BE2C (cell line): Measurements from ENCODE around the gene MRPL48.
A peak's percentile ranks its signal among the peaks of the same experiment; 100 is the strongest.

Source experiments
- DNase-seq: peaks from one replicate; pipeline ENCODE4 v3.0.0-alpha.2; 2020
- H3K27me3 ChIP-seq: fragments of 250-450 bp; sonication (Bioruptor Pico); 2 replicates; pipeline ENCODE4 v1.5.1; 2020; ENCODE audit warnings: mild to moderate bottlenecking
- H3K36me3 ChIP-seq: fragments of 250-450 bp; sonication (Bioruptor Pico); 2 replicates; pipeline ENCODE4 v1.5.1; 2020; ENCODE audit warnings: mild to moderate bottlenecking
- H3K4me1 ChIP-seq: fragments of 250-450 bp; sonication (Bioruptor Pico); 2 replicates; pipeline ENCODE4 v1.5.1; 2020
- H3K4me3 ChIP-seq: 2 replicates; pipeline ENCODE4 v1.5.1; 2011; ENCODE audit warnings: low read depth, low read length
- H3K9me3 ChIP-seq: fragments of 250-450 bp; sonication (Bioruptor Pico); 2 replicates; pipeline ENCODE4 v1.5.1; 2020
- TF ChIP-seq, protein P1 (sequence below): IDR thresholded peaks from 2 replicates; pipeline ENCODE4 v1.5.1; 2012; ENCODE audit warnings: mild to moderate bottlenecking, low read depth, low read length

Gene MRPL48

DNA sequence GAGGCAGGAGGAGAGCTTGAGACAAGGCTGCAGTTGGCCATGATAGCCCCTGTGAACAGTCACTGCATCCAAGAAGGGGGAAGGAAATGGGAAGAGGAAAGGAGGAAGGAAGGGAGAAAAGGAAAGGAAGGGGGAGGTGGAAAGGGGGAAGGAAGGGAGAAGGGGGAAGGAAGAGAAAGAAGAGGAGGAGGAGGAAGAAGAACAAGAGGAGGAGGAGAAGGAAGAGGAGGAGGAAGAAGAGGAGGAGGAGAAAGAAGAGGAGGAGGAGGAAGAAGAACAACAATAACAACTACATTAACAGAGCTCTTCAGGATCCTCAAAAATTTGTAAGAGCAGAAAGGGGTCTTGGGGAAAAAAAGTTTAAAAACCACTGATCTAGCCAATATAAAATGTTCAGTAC, 32.0 kb upstream of the MRPL48 start:
- H3K4me3 ChIP-seq, result no peak overlapping the region
- TF ChIP-seq, protein P1, sequence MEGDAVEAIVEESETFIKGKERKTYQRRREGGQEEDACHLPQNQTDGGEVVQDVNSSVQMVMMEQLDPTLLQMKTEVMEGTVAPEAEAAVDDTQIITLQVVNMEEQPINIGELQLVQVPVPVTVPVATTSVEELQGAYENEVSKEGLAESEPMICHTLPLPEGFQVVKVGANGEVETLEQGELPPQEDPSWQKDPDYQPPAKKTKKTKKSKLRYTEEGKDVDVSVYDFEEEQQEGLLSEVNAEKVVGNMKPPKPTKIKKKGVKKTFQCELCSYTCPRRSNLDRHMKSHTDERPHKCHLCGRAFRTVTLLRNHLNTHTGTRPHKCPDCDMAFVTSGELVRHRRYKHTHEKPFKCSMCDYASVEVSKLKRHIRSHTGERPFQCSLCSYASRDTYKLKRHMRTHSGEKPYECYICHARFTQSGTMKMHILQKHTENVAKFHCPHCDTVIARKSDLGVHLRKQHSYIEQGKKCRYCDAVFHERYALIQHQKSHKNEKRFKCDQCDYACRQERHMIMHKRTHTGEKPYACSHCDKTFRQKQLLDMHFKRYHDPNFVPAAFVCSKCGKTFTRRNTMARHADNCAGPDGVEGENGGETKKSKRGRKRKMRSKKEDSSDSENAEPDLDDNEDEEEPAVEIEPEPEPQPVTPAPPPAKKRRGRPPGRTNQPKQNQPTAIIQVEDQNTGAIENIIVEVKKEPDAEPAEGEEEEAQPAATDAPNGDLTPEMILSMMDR, result no peak
- no peak for DNase-seq
- H3K27me3 ChIP-seq, result no peaks in the 10 kb centered on the region
- H3K9me3 ChIP-seq, result no peaks in the 10 kb centered on the region
- peaks cover 2% of the 10 kb centered on the region; the same call in 1 of the 2 replicates for H3K36me3 ChIP-seq
- no peaks in the 10 kb centered on the region for H3K4me1 ChIP-seq

DNA sequence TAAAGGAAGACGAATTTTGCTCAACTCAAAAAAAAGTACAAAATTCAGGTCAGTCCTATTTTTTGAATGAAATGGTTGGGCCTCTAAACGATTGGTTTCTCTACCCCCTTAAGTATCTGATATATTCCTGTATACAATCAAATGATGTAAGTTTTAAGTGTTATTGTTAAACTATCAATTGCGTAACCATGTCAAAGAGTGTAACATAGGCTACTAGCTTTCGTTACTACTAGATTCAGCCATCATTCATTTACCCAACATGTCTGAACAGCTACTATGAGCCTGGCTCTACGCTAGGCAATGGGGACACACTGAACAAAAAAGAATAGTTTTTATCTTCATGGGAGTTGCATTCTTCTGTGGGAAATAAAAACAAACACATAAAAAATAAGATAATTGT, 30.1 kb upstream of the MRPL48 start:
- TF ChIP-seq, protein P1, result no peak
- H3K4me1 ChIP-seq, result no peaks in the 10 kb centered on the region
- H3K4me3 ChIP-seq, result no peak overlapping the region
- peaks cover 2% of the 10 kb centered on the region; the same call in 1 of the 2 replicates for H3K36me3 ChIP-seq
- no peaks in the 10 kb centered on the region for H3K9me3 ChIP-seq
- DNase-seq, result no peak
- H3K27me3 ChIP-seq, result no peaks in the 10 kb centered on the region

DNA sequence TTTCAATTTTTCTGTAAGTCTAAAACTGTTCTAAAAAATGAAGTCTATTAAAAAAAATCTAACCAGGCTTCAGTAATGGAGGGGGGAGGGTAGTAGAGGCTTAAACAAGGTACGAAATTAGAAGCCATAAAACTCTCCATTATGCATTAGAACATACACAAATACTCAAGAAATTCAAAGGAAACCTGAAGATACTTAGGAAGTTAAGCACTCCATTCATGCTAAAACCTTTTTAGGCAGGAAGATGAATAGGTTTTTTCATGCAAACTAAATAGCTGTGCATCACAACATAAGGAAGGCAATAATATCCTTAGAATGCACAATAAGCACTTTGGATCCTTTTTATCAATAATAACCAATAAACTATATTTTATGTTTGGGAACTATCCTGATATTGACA, 29.2 kb upstream of the MRPL48 start:
- peak overlapping the region; percentile 96 for H3K4me3 ChIP-seq
- H3K27me3 ChIP-seq, result no peaks in the 10 kb centered on the region
- H3K9me3 ChIP-seq, result no peaks in the 10 kb centered on the region
- H3K4me1 ChIP-seq, result no peaks in the 10 kb centered on the region
- no peak for DNase-seq
- TF ChIP-seq, protein P1, result no peak
- H3K36me3 ChIP-seq, result peaks cover 2% of the 10 kb centered on the region; the same call in 1 of the 2 replicates

DNA sequence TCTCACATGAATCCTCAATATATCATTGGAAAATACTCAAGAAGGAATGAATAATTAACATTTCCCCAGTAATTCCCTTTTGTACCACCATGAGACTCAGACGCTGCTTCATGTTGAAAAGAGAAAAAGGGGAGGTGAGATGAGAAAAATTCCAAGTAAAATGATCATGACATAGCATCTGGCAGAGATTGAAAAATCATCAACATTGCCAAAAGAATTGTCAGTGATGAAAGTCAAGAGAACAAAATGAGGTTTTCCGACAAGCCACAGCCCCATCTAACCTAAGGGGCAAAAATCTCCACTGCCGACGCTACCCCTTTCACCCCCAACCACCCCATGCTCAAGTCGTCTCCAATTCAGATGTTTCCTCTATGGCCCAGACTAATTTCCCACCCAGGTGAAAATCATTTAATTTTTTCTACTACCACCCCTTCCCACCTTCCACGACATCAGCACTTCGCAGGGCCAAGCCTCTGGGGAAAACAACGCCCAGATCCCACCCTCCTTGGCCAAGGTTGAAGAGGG, 28.0 kb upstream of the MRPL48 start:
- Histone ChIP-seq H3K4me3 (peak overlapping the region; percentile 96), H3K4me1 (no peaks in the 10 kb centered on the region), H3K27me3 (no peaks in the 10 kb centered on the region), H3K9me3 (no peaks in the 10 kb centered on the region), H3K36me3 (peaks cover 2% of the 10 kb centered on the region; the same call in 1 of the 2 replicates)
- TF ChIP-seq, protein P1, result peak; percentile 24
- no peak for DNase-seq

DNA sequence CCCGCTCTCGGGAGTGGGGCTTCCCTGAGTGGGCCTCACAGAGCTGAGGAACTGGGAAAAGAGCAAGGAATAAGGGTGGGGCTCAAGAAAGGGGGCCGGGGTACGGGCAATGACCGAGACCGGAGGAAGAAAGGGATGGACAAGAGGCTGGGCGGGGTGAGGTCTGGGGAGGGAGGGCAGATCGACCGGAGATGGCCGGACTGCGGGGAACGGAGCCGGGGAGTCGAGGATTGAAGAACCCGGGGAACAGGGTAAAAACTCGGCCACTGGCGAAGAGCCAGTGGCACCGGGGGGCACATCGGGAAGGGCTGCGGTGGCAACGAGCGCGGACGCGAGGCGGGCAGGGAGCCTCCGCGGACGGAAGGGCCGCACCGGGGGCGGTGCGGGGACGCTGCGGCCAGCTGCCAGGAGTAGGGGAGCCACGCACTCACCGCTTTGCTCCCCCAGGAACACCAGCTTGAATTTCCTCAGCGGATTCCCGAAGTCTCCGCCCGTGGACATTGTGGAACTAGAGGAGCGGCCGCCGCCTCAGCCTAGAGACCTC, 27.5 kb upstream of the MRPL48 start:
- Histone ChIP-seq H3K36me3 (peaks cover 2% of the 10 kb centered on the region; the same call in 1 of the 2 replicates), H3K4me3 (peak overlapping the region; percentile 96), H3K27me3 (no peaks in the 10 kb centered on the region), H3K4me1 (no peaks in the 10 kb centered on the region), H3K9me3 (no peaks in the 10 kb centered on the region)
- TF ChIP-seq, protein P1, result no peak
- DNase-seq, result peak; percentile 29

DNA sequence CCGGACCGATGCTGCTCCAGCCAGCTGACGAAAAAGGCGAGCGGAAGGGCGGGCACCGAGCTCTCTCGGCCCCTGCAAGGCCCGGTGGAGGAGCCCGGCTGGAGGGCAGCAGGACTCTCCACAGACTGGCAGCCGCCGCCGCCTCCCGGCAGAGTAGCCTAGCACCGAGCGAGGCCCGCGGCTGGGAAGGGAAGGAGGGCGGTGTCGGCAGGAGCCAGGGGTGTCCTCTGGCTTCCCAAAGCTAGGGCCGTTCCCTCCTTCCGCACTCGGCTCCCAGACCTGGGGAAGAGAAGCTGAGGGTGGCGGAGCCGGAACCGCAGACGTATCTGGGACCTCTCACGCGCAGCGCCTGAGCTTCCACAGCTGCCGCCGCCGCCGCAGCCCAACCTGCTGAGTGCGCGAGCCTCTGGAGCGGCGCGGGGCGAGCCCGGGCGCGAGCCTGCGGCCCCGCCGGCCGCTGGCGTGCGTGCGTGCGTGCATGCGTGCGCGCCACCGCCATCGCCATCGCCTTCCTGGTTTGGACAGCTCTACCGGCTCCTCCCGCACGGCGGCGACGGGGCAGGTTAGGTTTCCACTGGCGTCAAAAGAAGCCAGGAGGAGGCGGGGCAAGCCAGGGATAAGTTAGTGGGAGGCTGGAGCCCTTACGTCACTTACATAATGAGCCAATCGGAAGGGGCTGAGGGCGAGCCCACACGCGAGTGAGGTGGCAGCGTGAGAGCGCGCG, 26.8 kb upstream of the MRPL48 start, which contains the start of gene RAB6A:
Gene RAB6A, minus strand, starts transcription at position 396 of the 724 bp plus-strand sequence. CDS start 439 bp downstream, outside the sequence.
- H3K9me3 ChIP-seq, result no peaks in the 10 kb centered on the region
- H3K4me3 ChIP-seq, result peak within 1 kb of the TSS; percentile 96
- H3K36me3 ChIP-seq, result peaks cover 2% of the 10 kb centered on the region; the same call in 1 of the 2 replicates
- DNase-seq, result peak; percentile 100
- no peaks in the 10 kb centered on the region for H3K4me1 ChIP-seq
- H3K27me3 ChIP-seq, result no peaks in the 10 kb centered on the region
- TF ChIP-seq, protein P1, result peak; percentile 24
